Fibroblast of skin of abdomen (primary cell): ENCODE data around the gene SDK1.

Source experiments
- DNase-seq: peaks from one replicate; pipeline ENCODE4 v3.0.0-alpha.2; 2013

Gene SDK1

DNA sequence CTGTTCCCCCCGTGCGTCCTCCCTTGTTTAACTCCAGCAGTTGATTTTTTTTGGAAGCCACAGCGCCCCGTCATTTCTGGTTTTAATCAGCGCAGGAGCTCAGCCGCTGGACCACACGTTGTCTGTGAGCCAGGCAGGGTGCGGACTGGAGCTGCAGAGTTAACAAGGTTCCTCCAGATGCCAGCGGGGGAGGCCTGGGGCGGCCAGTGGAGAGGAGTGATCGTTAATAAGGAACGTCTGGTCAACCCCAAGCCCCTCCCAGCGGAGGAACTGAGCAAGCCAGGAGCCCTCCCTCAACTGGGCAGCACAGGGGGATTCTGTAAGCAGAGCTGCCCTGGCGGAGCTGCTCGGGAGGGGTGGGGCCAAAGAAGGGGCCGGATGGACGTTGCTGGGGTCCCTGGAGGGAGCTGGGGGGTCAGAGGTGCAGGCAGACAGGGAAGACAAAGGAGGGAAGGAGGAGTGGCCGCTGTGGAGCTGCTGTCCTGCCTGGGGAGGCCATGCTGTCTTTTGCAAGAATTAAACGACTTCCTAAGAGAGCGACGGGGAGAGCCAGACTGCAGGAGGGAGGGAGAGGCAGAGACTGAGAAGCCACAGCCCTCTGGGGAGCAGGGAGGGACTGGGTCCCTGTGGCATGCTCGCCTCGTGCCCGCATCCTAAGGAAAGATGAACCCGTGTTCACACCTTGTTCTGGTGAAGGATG is 843.9 kb downstream of the SDK1 start:
- peak; percentile 61 for DNase-seq

DNA sequence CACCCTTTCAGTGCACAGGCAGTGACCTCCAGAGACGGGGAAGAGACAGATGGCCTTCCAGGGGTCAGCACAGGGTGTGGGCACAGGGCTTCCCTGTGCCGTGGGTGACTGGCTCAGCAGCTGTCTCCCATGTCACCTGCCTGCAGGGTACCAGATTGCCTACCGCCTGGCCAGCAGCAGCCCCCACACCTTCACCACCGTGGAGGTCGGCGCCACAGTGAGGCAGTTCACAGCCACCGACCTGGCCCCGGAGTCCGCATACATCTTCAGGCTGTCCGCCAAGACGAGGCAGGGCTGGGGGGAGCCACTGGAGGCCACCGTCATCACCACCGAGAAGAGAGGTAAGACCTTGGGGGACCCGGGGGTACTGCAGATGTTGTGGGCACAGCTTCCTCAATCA is 844.5 kb downstream of the SDK1 start:
- DNase-seq, result no peak

DNA sequence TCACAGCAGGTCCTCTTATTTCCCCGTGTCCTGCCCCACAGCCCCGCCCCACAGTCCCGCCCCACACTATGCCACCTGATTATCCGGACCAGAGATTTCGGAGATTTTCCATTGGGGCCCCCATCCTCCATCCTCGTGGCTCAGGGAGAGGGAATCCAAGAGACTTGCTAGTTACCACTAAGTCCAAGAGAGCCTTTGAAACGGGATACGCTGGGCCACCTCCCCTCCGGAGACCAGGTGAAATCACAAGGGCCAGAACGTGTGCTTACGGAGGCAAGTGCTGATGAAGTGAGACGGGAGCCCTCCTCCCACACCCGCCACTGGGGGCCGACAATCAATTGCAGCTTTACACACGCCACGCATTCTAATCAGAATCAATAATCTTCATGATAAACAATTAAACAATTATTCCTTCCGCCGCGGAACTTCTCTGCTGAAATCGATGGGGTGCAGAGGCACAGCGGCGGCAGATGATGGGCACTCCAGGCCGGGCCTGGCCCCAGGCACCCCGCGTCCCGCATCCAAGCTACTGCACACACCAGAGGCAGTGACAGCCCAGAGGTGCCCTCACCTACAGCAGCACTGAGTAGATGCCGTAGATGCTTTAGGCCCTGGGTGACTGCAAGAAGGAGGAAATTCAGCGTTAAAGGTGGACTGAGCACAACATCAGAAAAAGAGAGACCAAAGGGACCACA is 847.0 kb downstream of the SDK1 start:
- no peak for DNase-seq

DNA sequence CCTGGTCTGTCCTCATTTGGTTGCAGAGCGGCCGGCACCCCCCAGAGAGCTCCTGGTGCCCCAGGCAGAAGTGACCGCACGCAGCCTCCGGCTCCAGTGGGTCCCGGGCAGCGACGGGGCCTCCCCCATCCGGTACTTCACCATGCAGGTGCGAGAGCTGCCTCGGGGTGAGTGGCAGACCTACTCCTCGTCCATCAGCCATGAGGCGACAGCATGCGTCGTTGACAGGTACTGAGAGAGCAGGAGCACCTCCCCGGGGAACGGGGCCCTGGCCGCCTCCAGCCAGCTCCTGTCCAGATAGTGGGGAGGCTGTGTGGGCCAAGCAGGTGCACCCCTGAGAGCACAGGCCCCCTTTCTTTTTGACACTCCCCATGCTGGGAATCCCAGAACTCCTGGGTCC is 848.2 kb downstream of the SDK1 start:
- no peak for DNase-seq

DNA sequence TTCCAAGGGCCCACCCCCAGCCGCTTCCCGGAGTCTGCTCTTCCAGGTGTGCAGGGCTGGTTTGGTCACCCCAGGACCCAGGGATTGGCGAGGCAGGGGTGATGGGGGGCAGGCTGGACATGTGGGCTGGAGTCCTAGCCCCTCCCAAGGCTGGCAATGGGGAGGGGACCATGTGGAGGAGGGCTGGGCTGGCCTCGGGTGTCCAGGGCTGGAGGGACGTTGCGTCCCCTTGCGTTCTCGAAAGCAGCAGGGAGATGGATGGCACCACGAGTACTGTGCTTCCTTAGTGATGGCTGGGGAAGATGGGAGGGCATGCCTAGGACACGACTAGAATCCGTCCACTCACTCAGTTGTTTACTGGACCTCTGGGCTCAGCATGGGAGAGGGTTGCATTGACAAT is 848.6 kb downstream of the SDK1 start:
- no peak for DNase-seq

DNA sequence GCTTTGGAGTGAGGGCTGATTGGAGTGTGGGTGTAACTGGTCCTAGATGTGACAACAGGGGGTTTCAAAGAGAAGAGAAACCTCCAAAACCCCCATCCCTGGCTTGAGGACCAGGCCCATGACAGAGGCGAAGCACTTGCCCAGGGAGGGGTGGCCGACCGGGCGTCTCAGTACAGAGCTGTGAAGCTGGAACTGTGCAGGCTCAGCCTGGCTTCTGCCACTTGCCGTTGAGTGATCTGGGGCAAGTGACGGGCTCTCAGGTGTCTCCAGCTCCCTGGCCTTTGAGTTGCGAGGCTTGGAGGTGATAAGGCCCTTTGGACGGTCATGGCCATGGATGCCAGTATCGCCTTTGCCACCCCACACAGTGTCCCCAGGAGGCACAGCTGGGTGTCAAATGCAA is 849.7 kb downstream of the SDK1 start:
- DNase-seq, result no peak

DNA sequence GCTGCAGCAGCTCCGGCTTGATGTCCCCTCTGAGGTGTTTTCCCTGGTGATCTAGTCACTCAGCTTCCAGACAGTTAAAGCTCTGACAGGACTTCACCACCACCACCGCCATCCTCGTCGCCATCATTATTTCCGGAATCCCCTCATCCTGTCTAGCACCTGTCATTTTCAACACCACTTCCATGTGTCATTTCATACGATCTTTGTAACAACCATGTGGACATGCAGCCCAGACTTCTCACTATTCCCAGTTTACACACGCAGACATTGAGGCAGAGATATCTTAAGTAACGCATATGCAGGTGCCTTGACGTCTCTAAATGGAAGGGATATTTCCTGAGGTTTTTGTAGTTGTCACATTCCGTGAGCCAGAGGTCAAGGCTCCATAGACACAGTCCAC is 850.5 kb downstream of the SDK1 start:
- DNase-seq, result no peak

DNA sequence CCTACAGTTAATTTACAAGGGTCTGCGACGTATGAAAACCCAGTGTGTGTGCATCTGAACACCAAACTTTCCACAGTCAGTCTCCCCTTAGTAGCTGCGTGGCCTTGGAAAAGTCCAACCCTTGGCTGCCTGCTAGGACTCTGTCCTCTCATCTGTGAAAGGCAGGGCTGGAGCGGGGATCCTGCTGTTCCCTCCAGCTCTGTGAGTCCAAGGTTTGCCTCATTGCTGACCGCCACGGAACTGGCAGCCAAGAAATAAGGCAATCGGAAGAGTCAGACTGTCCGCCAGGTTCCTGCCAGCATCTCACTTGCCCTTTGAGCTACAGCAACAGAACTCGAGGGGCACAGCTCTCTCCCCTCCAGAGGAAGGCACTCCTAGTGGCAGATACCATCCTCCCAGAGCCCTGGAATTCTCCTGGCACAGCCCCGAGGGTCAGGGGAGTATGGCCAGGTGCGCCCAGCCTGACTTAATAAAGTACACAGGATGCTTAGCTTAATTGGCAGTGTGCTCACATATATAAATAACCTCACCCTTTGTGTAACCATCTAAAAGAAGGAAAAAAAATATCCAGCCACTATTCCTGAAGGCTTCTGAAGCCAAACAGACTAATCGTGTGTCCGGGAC is 851.0 kb downstream of the SDK1 start:
- DNase-seq, result no peak

DNA sequence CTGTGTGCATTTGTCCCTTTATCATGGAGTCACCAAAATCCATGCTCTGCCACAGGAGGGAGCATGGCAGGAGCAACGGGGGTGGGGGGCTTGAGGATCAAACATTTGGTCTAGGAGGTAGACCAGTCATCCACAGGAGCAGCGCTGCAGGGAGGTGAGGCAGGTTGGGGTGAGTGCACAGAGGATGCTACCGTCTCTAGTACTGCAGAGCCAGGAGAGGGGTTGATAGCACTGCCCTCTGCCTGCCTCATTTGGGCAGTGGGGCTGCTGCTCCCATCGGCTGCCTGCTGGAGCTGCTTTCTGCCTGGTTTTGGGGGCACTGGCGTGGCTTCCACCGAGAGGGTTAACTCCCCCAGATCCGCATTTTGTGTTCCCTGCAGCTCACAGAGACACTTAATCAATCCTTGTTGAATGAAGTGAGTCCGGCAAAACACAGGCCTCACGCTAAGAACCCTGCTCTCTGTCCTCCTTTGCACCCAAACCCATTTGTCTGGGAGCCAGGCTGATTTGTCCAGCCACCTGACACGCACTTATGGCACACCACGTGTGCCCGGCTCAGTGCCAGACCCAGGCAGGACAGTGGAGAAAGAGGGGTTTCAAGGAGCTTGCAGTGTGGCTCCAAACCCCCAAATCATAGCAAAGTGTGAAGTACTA is 854.0 kb downstream of the SDK1 start:
- no peak for DNase-seq

DNA sequence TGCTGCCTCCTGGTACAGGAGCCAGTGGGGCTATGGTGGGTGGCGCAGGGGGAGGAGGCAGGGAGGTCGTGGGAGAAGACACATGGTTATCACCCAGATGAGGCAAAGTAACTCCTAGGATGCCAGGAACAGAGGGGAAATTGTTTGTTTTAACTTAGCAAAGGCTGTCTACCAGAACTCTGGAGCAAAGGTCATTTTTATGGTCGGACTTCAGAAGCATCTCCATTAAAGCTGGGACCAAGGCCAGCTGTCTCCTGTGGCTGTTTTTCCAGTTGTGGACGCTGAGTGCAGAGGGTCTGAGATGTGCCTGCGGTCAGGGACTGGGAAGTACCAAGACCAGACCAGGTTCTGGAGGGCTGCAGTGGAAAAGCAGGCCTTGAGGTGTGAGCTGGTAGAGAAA is 855.1 kb downstream of the SDK1 start:
- DNase-seq, result no peak

DNA sequence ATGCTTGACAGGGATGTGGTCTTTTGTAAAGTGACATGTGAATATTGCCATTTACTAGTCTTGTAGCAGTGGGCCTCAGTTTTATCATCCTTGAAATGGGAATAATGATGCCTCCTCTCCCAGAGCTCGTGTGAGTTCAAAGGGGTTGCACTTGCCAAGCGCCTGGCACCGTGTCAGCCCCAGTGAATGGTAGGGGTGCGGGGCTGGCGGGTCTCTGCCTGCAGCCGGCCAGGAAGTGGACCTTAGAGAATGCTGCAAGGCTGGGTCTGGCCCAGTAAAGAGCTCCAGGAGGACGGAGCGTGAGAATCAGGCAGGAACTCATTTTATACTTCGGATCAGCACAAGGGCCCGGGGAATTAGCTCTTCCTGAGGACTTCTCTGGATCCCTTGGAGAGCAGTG is 856.6 kb downstream of the SDK1 start:
- no peak for DNase-seq

DNA sequence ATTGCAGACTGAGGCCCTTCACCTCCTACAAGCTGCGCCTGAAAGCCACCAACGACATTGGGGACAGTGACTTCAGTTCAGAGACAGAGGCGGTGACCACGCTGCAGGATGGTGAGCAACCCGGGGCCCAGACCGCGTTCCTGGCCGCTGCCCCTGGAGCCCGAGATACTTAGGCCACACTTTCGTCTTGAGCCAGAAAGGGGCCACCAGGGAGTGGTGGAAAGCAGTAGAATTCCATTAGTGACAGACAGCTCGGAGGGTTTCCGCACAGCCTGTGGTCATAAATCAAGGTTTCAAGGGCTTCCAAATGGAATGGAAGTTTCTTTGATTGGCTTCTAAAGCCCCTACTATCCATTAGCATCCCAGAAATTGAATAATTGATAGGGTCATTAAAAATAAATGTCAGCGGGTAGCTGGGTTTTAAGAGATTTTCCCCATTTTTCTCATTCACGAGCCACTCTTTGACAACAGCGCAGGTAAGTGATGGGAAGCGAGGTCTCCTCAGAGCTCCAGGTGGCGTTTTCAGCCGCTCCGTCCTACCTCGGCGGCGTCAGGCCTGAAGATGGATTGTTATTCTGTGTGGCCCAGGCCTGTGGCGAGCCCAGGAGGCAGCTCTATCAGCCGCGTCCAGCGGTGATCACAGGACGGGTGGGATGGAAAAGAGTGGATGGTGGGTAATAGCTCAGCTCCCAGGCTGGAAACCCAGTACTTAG is 857.5 kb downstream of the SDK1 start:
- no peak for DNase-seq

DNA sequence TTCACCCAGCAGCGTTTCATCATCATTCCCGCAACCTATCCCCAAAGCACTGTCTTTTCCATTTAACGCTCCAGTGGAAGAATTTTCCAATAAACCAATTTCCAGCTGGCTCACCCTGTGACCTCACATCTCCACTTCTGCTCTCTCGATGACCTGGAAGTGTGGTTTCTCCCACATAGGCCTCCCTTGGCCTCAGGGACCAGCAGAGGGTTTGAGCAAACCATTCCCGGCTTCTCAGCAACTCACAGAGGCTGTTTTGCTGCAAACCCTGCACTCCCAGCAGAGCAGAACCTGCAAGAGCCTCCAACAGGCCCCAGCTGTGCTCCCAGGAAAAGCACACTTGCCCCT is 858.1 kb downstream of the SDK1 start:
- DNase-seq, result no peak

DNA sequence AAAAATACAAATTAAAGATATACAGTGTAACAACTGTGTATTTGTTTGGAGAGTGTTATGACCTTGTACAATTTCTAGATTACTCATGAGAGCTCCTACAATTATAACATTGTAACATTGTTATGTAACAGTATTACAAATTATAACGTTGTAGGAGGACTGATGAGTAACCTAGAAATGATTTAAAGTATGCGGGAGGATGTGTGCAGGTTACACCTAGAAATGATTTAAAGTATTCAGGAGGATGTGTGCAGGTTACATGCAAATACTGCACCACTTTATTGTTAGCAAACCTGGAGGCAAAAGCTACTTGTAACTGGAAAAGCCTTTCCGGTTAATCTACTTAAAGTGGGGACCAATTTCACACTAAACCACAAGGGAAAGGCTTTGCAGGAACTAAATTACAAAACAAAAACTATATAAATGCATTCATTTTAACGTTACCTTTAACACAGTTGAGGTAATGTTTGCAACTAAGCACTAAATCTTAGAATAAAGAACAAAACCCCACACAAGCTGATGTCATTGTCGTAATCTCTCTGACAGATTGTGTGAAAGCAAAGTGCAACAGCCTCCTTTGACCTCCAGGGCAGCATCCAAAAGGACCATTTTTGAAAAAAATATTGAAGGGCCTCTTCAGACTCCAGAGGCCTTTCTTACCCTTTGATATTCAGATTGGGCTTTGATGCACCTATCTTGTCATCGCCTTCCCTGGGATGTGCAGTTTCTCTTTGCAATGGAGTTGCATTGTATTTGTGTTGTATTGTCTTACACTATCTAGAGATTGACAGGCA is 858.9 kb downstream of the SDK1 start:
- DNase-seq, result no peak

DNA sequence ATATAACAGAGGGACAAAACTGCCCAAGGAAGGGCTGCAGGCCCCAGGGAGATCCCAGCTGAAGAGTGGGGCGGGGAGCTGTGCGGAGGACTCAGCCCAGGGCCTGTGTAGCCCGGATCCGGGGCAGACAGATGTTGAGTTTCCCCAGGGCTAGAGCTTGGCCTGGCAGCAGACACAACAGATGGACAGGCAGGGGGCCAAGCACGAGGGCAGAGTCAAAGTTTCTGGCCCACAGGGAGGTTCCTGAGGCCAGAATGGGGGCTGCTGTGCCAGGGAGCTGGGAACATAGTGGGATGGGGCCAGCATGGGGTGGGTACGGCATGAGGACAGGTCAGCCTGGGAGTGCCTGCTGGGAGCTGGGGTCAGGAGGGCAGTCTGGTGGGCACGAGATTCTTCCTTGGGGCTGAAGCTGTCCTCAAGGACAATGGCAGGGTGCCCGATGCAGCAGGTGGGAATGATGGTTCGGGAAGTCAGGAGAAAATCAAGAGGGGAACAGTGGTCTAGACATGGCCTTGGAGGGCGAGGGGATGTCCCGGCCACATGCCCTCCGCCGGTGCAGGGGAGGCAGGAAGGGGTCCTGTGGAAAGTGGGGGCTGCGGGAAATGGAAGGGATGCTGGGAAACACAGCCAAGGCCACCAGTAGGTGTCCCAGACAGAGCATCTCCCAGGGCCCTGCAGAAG is 862.0 kb downstream of the SDK1 start:
- DNase-seq, result no peak

DNA sequence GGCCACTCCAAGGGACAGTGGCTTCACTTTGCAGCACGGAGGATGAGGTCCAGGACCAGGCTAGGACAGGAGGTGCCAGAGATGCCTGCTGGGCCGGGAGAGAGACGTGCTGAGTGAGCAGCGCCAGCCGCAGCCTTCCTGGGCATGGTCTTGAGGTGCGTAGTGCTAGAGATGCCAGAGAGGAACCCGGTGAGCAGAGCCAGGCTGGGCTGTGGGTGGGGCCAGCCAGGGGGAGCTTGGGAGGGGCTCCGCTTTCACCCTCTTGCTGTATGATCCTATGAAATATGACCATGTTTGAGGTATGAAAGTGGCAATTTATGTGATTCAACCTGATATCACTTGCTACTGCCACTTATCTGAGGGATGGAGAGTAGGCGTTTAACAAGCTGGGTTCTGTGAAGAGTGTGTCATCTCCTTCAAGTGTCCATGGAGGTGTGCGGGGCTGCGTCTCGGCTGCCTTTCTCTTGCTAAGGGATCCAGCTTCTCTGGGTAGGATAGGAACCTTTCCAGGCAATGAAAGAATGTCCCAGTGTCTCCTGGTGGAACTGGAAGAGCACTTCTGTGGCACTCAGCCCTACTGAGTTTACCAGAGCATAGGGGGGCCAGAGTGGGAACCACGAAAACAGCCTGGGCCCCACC is 862.6 kb downstream of the SDK1 start:
- no peak for DNase-seq

DNA sequence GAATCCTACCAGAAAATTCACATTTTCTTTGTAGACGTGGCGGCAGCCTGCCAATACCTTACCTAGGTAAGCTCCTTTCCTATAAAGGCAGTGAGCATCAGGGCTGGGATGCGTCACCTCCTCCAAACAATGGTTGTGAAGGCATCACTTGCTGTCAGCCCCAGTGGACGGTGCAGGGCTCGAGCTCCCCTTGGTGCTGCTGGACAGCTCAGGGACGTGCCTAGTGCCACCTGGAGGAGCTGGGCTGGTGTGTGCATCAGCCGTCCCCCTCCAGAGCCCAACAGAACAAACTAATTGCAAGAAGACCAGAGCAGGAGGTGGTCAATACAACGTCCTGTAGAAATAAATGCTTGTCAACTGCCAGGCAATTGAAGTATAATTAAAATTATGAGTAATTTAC is 863.5 kb downstream of the SDK1 start:
- no peak for DNase-seq

DNA sequence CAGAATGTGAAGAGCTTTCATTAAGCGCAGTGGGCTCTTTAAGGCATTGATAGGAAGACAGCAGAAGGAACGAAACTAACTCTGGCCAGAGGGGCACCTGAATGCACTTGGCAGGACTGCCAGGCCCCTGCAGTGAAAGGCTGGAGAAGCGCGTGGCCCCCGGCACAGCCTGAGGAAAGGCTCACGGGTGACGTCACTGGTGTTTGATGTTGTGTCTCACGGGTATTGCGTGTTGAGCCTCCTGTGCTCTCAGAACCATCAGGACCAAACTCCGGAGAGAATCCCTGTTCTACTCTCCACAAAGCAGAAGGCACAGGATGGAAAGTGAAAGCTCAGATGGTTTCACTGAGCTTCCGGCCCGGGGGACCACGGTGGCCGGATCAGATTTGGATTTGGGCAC is 865.3 kb downstream of the SDK1 start:
- no peak for DNase-seq

DNA sequence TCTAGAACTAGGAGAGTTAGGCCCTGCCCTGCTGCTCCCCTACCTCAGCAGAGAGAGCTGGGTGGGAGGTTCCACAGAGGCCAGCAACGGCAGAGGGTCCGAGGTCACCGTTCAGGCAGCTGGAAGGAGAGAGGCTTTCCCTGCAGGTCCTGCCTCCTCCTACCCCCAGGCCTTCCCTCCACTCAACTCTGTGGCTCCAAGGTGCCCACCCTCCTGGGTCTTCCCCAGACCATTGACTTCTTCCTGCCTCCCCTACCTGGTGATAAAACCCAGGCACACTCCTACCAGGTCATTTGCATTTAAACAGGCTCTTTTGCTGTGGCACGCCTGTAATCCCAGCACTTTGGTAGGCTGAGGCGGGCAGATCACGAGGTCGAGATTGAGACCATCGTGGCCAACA is 865.8 kb downstream of the SDK1 start:
- no peak for DNase-seq

DNA sequence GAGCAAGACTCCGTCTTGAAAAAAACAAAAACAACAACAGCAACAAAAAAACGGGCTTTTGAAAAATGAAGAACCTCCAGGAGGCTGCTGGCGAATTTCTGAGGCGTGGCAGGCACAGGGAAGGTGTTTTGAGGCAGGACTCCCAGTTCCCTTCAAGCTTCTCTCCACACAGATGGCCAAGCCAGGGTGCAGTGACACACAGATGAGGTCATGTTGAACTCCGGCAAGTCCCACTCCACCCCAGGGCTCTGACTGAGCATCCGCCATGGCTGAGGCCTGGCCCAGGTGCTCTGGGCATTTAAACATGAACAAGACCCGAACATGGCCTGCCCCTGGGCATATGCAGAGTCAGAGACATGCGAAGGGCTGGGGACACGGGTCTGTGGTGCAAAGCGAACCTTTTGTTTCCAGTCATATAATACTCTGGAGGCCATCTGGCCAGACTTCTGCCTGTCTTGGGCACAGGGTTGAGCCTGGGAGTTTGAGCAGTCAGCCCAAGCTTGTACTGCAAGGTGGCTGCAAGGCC is 866.4 kb downstream of the SDK1 start:
- no peak for DNase-seq

DNA sequence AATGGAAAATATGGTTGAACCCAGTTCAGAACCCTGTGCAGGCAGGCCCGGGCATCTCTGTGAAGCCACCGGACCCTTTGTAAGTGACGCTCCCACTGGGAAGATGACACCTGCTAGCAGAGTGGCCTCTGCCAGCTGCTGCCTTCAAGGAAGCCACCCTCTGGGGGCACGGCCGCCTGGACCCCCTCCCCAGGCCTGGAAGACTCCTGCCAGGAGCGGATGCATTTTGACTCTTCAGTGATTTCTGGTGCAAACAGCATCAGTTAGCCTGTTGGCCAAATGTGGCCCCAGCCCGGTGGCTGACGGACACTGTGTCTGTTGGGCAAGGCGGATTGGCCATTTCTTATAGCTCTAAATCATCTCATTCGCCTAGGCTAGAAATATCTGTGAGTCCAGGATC is 867.0 kb downstream of the SDK1 start:
- no peak for DNase-seq
